H1 (cell line): ENCODE results near the gene KHDC4. TPM values are rescaled to one million over a fixed set of nuclear protein-coding genes. Genes with fewer than 3 reads are reported as not detected.

ENCODE experiments used
- CTCF ChIA-PET: fragments of 300-600 bp; sonication (Branson Sonifier 250); formaldehyde crosslinking; loops from one replicate; lab custom pipeline; 2021; ENCODE audit not compliant: partially characterized antibody; lab: Charles Lee
- POLR2A ChIA-PET: fragments of 300-600 bp; sonication (Branson Sonifier 250); formaldehyde crosslinking; loops from one replicate; lab custom pipeline; 2021; ENCODE audit warnings: inconsistent platforms; ENCODE audit not compliant: partially characterized antibody; lab: Charles Lee
- DNase-seq, 2 experiments: peaks; one replicate each; pipeline versions ENCODE4 v3.0.0 to v3.0.0-alpha.2; 2010 to 2022; ENCODE audit warnings: low spot score in 2 of 2, low read depth in 1 of 2, mixed read lengths in 1 of 2
- FAIRE-seq: peaks from 2 replicates; lab custom pipeline; 2011; peaks lifted over from hg19 to GRCh38; lab: Jason Lieb, UNC
- H2AFZ ChIP-seq: 2 replicates; pipeline ENCODE4 v1.8.1; 2012; ENCODE audit warnings: low read length, inconsistent platforms
- H2AK5ac ChIP-seq: 2 replicates; pipeline ENCODE4 v1.6.1; 2013; ENCODE audit warnings: low read depth, low read length
- H2BK120ac ChIP-seq: replicated peaks from 2 replicates; pipeline ENCODE3; 2013; ENCODE audit warnings: low read depth, low read length, inconsistent platforms
- H2BK12ac ChIP-seq: 2 replicates; pipeline ENCODE4 v1.6.1; 2013; ENCODE audit warnings: low read depth, low read length
- H2BK15ac ChIP-seq: 2 replicates; pipeline ENCODE4 v1.6.1; 2013; ENCODE audit warnings: low read length
- H2BK20ac ChIP-seq: 2 replicates; pipeline ENCODE4 v1.6.1; 2013; ENCODE audit warnings: low read length
- H2BK5ac ChIP-seq: 2 replicates; pipeline ENCODE4 v1.6.1; 2013; ENCODE audit warnings: low read depth, low read length
- H3K14ac ChIP-seq: 2 replicates; pipeline ENCODE4 v1.6.1; 2013; ENCODE audit warnings: inconsistent platforms; ENCODE audit not compliant: insufficient read length
- H3K18ac ChIP-seq: 2 replicates; pipeline ENCODE4 v1.6.1; 2013; ENCODE audit warnings: low read length; ENCODE audit errors: extremely low read depth
- H3K23ac ChIP-seq: 2 replicates; pipeline ENCODE4 v1.6.1; 2013; ENCODE audit warnings: inconsistent platforms; ENCODE audit not compliant: insufficient read length
- H3K23me2 ChIP-seq: 2 replicates; pipeline ENCODE4 v1.6.1; 2013; ENCODE audit warnings: low read depth, low read length
- H3K27ac ChIP-seq: 2 replicates; pipeline ENCODE4 v1.6.1; 2011; ENCODE audit warnings: low read depth, low read length, inconsistent platforms
- H3K27me3 ChIP-seq, 4 experiments: replicated peaks in 1 of 4; 1 replicate in 1 of 4; 2 replicates in 3 of 4; pipeline versions ENCODE4 v1.6.1 to v1.8.1; 2011 to 2013; ENCODE audit warnings: low read length in 3 of 4, mild to moderate bottlenecking in 3 of 4, inconsistent platforms in 2 of 4, mixed read lengths in 2 of 4, moderate library complexity in 1 of 4; ENCODE audit not compliant: control insufficient read depth in 3 of 4, insufficient read depth in 3 of 4; ENCODE audit errors: extremely low read depth in 1 of 4
- H3K36me3 ChIP-seq, 4 experiments: 2 replicates each; pipeline versions ENCODE4 v1.6.1 to v1.8.1; 2011 to 2013; ENCODE audit warnings: mild to moderate bottlenecking in 4 of 4, low read length in 3 of 4, moderate library complexity in 2 of 4, control low read depth in 1 of 4, inconsistent platforms in 1 of 4; ENCODE audit not compliant: insufficient read depth in 4 of 4, control insufficient read depth in 2 of 4
- H3K4ac ChIP-seq: replicated peaks from 2 replicates; pipeline ENCODE3; 2013; ENCODE audit warnings: low read length, low read depth, mixed read lengths, inconsistent platforms; ENCODE audit not compliant: insufficient read length
- H3K4me1 ChIP-seq, 4 experiments: replicated peaks in 1 of 4; 1 replicate in 1 of 4; 2 replicates in 3 of 4; pipeline versions ENCODE4 v1.6.1 to v1.8.1; 2011 to 2013; ENCODE audit warnings: low read length in 3 of 4, inconsistent platforms in 2 of 4, mixed read lengths in 1 of 4; ENCODE audit not compliant: insufficient read depth in 4 of 4, control insufficient read depth in 3 of 4
- H3K4me2 ChIP-seq, 2 experiments: 2 replicates each; pipeline versions ENCODE4 v1.6.1 to v1.8.1; 2011 to 2013; ENCODE audit warnings: low read depth in 2 of 2, low read length in 2 of 2, control low read depth in 1 of 2, inconsistent platforms in 1 of 2, mild to moderate bottlenecking in 1 of 2; ENCODE audit not compliant: insufficient read depth in 1 of 2
- H3K4me3 ChIP-seq, 4 experiments: fragments of 200-600, 300-600 bp in 1 of 4; sonication (generic), shearing (Covaris generic), sonication (Bioruptor Twin) in 1 of 4; 2 replicates each; pipeline versions ENCODE4 v1.5.1 to v1.8.1; 2011 to 2016; ENCODE audit warnings: low read length in 4 of 4, low read depth in 3 of 4, control low read depth in 2 of 4, inconsistent platforms in 2 of 4, mild to moderate bottlenecking in 2 of 4, mixed read lengths in 1 of 4, moderate library complexity in 1 of 4; ENCODE audit not compliant: insufficient read depth in 2 of 4; ENCODE audit errors: extremely low read depth in 1 of 4
- H3K56ac ChIP-seq: replicated peaks from 2 replicates; pipeline ENCODE3; 2013; ENCODE audit warnings: low read depth, mild to moderate bottlenecking, mixed read lengths, low read length, inconsistent platforms; ENCODE audit not compliant: insufficient read length
- H3K79me1 ChIP-seq: 2 replicates; pipeline ENCODE4 v1.6.1; 2013; ENCODE audit warnings: low read depth, low read length, control low read depth
- H3K79me2 ChIP-seq, 2 experiments: 2 replicates each; pipeline versions ENCODE4 v1.6.1 to v1.8.1; 2012 to 2013; ENCODE audit warnings: low read length in 2 of 2, mild to moderate bottlenecking in 2 of 2, inconsistent platforms in 1 of 2; ENCODE audit not compliant: insufficient read depth in 2 of 2, control insufficient read depth in 1 of 2
- H3K9ac ChIP-seq, 4 experiments: replicated peaks in 1 of 4; 1 replicate in 1 of 4; 2 replicates in 3 of 4; pipeline versions ENCODE4 v1.6.1 to v1.8.1; 2011 to 2013; ENCODE audit warnings: low read depth in 3 of 4, low read length in 3 of 4, control low read depth in 2 of 4, mild to moderate bottlenecking in 2 of 4, moderate library complexity in 2 of 4, inconsistent platforms in 1 of 4; ENCODE audit errors: extremely low read depth in 1 of 4
- H3K9me3 ChIP-seq, 2 experiments: 2 replicates each; pipeline versions ENCODE4 v1.6.1 to v1.8.1; 2012 to 2013; ENCODE audit warnings: mild to moderate bottlenecking in 2 of 2, moderate library complexity in 2 of 2, control low read depth in 1 of 2, inconsistent platforms in 1 of 2, low read depth in 1 of 2, low read length in 1 of 2, mixed read lengths in 1 of 2; ENCODE audit not compliant: insufficient read depth in 2 of 2
- H4K20me1 ChIP-seq, 2 experiments: replicated peaks in 1 of 2; 2 replicates each; pipeline versions ENCODE3 to v1.8.1; 2011 to 2013; ENCODE audit warnings: inconsistent platforms in 2 of 2, low read length in 2 of 2, mild to moderate bottlenecking in 1 of 2; ENCODE audit not compliant: insufficient read depth in 2 of 2, control insufficient read depth in 1 of 2
- H4K5ac ChIP-seq: 2 replicates; pipeline ENCODE4 v1.6.1; 2013; ENCODE audit warnings: low read length, low read depth, mixed read lengths, inconsistent platforms; ENCODE audit not compliant: insufficient read length
- H4K8ac ChIP-seq: 2 replicates; pipeline ENCODE4 v1.8.0; 2013; ENCODE audit warnings: mild to moderate bottlenecking, moderate library complexity, low read length, inconsistent platforms; ENCODE audit not compliant: insufficient read depth; ENCODE audit errors: extremely low read depth
- H4K91ac ChIP-seq: replicated peaks from 2 replicates; pipeline ENCODE3; 2013; ENCODE audit warnings: low read length, mixed read lengths, inconsistent platforms; ENCODE audit not compliant: insufficient read length
- BACH1 ChIP-seq: IDR thresholded peaks from 2 replicates; pipeline ENCODE4 v1.6.1; 2012; ENCODE audit warnings: low read length, improper control_type of control experiment
- KDM4A ChIP-seq: IDR thresholded peaks from one replicate; pipeline ENCODE4 v1.7.1; 2012; ENCODE audit warnings: low read depth, mild to moderate bottlenecking, moderate library complexity, low read length, inconsistent platforms; ENCODE audit not compliant: severe bottlenecking
- RFX5 ChIP-seq: IDR thresholded peaks from 2 replicates; pipeline ENCODE4 v1.6.1; 2011; ENCODE audit warnings: low read depth, low read length, improper control_type of control experiment, borderline replicate concordance
- WGBS, 2 experiments: shearing (Covaris generic) in 1 of 2; methylation state at CpG; one replicate each; pipeline versions ENCODE4 v1.1.6 to v1.1.7; 2013 to 2015; ENCODE audit warnings: low lambda C conversion rate in 2 of 2, mixed read lengths in 2 of 2, inconsistent platforms in 1 of 2, low coverage in 1 of 2, missing lambda C conversion rate in 1 of 2; ENCODE audit not compliant: insufficient replicate concordance in 2 of 2, insufficient coverage in 1 of 2, insufficient read length in 1 of 2; ENCODE audit errors: extremely low coverage in 1 of 2, missing lambda C conversion rate in 1 of 2; 5-methylcytosine and 5-hydroxymethylcytosine counted together
- polyA plus RNA-seq, 7 experiments: library from polyadenylated mRNA; depleted of rRNA in 3 of 7; stranded (reverse) in 5 of 7; unstranded in 2 of 7; fragments of >200 nt in 5 of 7; fragments of 200-250 nt in 2 of 7; gene quantifications; 1 replicate in 5 of 7; 2 replicates in 1 of 7; 4 replicates in 1 of 7; pipeline versions ENCODE4 v1.2.1 to v1.2.3, GENCODE V29; 2011 to 2013; ENCODE audit warnings: missing spikeins in 2 of 7, mixed read lengths in 2 of 7
- total RNA-seq: library from RNA; stranded (reverse); fragmentation: NEBNext Ultra II Directional; extraction: Animal tissue kit (Norgen Biotek cat#: 25700); gene quantifications from 2 replicates; pipeline ENCODE4 v1.2.1, GENCODE V29; 2021
- TF ChIP-seq, protein P1 (sequence below): IDR thresholded peaks from 2 replicates; pipeline ENCODE4 v1.6.1; 2011; ENCODE audit warnings: low read depth, mild to moderate bottlenecking, low read length; ENCODE audit not compliant: insufficient read depth
- TF ChIP-seq, protein P2 (sequence below): IDR thresholded peaks from 2 replicates; pipeline ENCODE4 v1.6.1; 2012; ENCODE audit warnings: inconsistent platforms

KHDC4 gene
- total and polyA plus RNA-seq, 2 of the 8 experiments (the other 6 are each of a cell fraction or from before 2014, with no cell fraction given) = 56.6 to 81.1 TPM

DNA sequence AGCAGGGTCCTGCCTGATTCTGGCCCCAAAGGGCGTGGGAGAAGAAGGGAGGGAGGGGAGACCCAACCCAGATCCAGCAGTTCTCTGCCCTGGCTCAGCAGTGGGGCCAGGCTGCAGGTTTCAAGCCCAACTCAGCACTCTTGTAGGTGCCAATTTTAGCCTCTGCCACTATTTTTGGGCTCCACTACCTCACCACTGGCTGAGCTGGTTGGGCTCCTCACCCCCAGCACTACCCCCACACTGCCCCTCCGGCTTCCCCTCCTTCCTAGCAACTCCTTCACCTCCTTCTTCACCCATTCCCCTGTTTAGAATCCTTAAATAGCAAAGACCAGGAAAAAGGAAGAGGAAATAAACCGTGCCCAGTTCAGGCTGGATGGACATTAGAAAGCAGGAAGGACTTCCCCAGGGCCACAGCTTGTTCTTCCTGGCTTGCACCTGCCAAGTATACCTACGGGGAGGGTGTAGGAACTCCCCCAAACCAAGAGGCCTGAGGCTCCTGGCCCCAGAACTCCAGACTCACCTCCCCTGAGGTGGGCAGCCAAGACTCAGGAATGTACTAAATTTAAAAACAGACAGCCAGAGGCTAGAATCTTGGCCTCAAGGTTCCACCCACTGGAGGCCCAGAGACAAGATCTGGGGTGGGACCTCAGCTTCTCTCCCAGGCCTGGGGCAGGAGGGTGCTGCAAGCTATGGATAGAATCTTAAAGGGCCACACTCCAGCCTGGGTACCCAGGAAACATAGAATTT, 45.6 kb upstream of the KHDC4 start:
- peak overlapping the region in 1 of 4 experiments; percentile 36; a peak in 1 of 7 replicates for H3K9ac ChIP-seq
- H3K79me1 ChIP-seq = peaks cover 10% of the 10 kb centered on the region
- 55% methylated on average over 4 of the region's 4 CpGs; no CpG with 5 or more reads in 1 of the 2 experiments for WGBS, 2 experiments
- FAIRE-seq = no peak
- H3K18ac ChIP-seq = peak overlapping the region; percentile 5; the same call in 1 of the 2 replicates
- H2AFZ ChIP-seq = no peak overlapping the region
- DNase-seq = no peak
- CTCF ChIA-PET = interaction anchor here (1.9 to 9.6 kb wide), 5 partner anchors 11 to 87 kb away, joined by 5 to 126 read pairs (median 16); partner anchors contain the start of gene SSR2
- no peak overlapping the region for H3K14ac ChIP-seq
- H3K27me3 ChIP-seq = no peaks in the 10 kb centered on the region
- H3K79me2 ChIP-seq = peaks cover 20 to 32% of the 10 kb centered on the region in 2 experiments
- H3K23ac ChIP-seq = no peak overlapping the region
- H3K4me3 ChIP-seq = peak overlapping the region in 3 of 4 experiments; percentile 77 to 96 (median 84); a peak in 5 of 8 replicates
- peak overlapping the region; percentile 68; the same call in 1 of the 2 replicates for H2BK12ac ChIP-seq
- H3K27ac ChIP-seq = peak overlapping the region; percentile 5; the same call in 1 of the 2 replicates
- H2BK20ac ChIP-seq = peak overlapping the region; percentile 51; the same call in 1 of the 2 replicates
- H4K91ac ChIP-seq = peak overlapping the region; percentile 46
- H4K5ac ChIP-seq = no peak overlapping the region
- no peaks in the 10 kb centered on the region for H3K9me3 ChIP-seq
- H4K8ac ChIP-seq = no peak overlapping the region
- no peak overlapping the region for H3K4ac ChIP-seq
- H2BK120ac ChIP-seq = peak overlapping the region; percentile 20
- no peaks in the 10 kb centered on the region for H3K36me3 ChIP-seq
- peak overlapping the region; percentile 93 to 99 for H3K4me2 ChIP-seq
- H3K23me2 ChIP-seq = peaks cover 25% of the 10 kb centered on the region
- no peak overlapping the region; the same call in 1 of the 2 replicates for H2AK5ac ChIP-seq
- peak overlapping the region; percentile 93; the same call in 1 of the 2 replicates for H2BK5ac ChIP-seq
- no peak overlapping the region for H3K56ac ChIP-seq
- peaks cover 36 to 55% (median 39%) of the 10 kb centered on the region in 4 experiments for H3K4me1 ChIP-seq
- POLR2A ChIA-PET = interaction anchor here (0.7 to 19.2 kb wide), 11 partner anchors 5 to 103 kb away, joined by 3 to 282 read pairs (median 7); partner anchors contain the start of genes ARHGEF2, KHDC4, MEX3A and RAB25
- no peak overlapping the region for H2BK15ac ChIP-seq
- H4K20me1 ChIP-seq = peaks cover 5 to 11% of the 10 kb centered on the region in 2 experiments
- TF ChIP-seq RFX5 = no peak
- no peak for TF ChIP-seq BACH1
- TF ChIP-seq, protein P1, sequence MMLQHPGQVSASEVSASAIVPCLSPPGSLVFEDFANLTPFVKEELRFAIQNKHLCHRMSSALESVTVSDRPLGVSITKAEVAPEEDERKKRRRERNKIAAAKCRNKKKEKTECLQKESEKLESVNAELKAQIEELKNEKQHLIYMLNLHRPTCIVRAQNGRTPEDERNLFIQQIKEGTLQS = no peak
- TF ChIP-seq, protein P2, sequence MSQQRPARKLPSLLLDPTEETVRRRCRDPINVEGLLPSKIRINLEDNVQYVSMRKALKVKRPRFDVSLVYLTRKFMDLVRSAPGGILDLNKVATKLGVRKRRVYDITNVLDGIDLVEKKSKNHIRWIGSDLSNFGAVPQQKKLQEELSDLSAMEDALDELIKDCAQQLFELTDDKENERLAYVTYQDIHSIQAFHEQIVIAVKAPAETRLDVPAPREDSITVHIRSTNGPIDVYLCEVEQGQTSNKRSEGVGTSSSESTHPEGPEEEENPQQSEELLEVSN = no peak
- TF ChIP-seq KDM4A = no peak
